ENCODE data around the gene JOSD2.

DNA sequence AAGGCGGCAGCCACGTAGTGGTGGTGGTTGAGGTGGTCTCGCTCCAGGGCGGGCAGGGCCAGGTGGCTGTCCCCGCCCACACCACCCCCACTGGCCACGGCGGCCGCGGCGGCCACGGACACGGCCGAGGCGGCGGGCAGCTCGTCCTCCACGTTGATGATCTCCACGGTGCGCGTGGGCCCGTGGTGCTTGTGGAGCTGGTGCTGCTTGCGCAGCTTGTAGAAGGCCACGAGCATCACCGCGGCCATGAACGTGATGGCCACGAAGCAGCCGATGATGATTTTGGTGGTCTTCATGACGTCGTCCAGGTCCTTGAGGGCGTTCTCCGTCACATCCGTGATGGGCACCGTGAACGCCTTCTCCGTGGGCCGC is 6.7 kb upstream of the JOSD2 start:
- TF ChIP-seq, protein P1, sequence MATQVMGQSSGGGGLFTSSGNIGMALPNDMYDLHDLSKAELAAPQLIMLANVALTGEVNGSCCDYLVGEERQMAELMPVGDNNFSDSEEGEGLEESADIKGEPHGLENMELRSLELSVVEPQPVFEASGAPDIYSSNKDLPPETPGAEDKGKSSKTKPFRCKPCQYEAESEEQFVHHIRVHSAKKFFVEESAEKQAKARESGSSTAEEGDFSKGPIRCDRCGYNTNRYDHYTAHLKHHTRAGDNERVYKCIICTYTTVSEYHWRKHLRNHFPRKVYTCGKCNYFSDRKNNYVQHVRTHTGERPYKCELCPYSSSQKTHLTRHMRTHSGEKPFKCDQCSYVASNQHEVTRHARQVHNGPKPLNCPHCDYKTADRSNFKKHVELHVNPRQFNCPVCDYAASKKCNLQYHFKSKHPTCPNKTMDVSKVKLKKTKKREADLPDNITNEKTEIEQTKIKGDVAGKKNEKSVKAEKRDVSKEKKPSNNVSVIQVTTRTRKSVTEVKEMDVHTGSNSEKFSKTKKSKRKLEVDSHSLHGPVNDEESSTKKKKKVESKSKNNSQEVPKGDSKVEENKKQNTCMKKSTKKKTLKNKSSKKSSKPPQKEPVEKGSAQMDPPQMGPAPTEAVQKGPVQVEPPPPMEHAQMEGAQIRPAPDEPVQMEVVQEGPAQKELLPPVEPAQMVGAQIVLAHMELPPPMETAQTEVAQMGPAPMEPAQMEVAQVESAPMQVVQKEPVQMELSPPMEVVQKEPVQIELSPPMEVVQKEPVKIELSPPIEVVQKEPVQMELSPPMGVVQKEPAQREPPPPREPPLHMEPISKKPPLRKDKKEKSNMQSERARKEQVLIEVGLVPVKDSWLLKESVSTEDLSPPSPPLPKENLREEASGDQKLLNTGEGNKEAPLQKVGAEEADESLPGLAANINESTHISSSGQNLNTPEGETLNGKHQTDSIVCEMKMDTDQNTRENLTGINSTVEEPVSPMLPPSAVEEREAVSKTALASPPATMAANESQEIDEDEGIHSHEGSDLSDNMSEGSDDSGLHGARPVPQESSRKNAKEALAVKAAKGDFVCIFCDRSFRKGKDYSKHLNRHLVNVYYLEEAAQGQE (IDR thresholded peaks at IDR 0.05; ENCODE audit: insufficient read depth in 1 of 2, low read depth in 2 of 2, low read length in 2 of 2): no peak
- TF ChIP-seq POLR2AphosphoS5 (IDR thresholded peaks at IDR 0.05; ENCODE audit: low read depth, low read length): no peak
- no peak for TF ChIP-seq SIN3A (IDR thresholded peaks at IDR 0.05; ENCODE audit: borderline replicate concordance, insufficient read depth, low read length)
- no peak for TF ChIP-seq TAF1 (IDR thresholded peaks at IDR 0.05; ENCODE audit: borderline replicate concordance, insufficient read depth, low read length)
- TF ChIP-seq FOXP2 (optimal IDR thresholded peaks at IDR 0.05; ENCODE audit: borderline replicate concordance, extremely low read depth, extremely low read length, insufficient read depth): no peak
